Stomach (tissue), 9 donors: ENCODE results near the gene MAPK7. TPM values are rescaled to one million over a fixed set of nuclear protein-coding genes. Genes with fewer than 3 reads are reported as not detected.

Experiments
- DNase-seq, 2 donors: peaks; one replicate each; pipeline versions ENCODE4 v3.0.0 to v3.0.0-alpha.2; 2013 to 2019
- H3K27ac ChIP-seq, 5 donors: fragments of 200-600 bp in 4 of 5; sonication (generic) in 4 of 5; one replicate each; pipeline ENCODE4 v1.5.1; 2013 to 2019; ENCODE audit warnings: mild to moderate bottlenecking in 1 of 5, moderate library complexity in 1 of 5
- H3K27me3 ChIP-seq, 3 donors: fragments of 200-600 bp; sonication (generic); one replicate each; pipeline ENCODE4 v1.5.1; 2017 to 2019; ENCODE audit warnings: mixed run types in 1 of 3
- H3K36me3 ChIP-seq, 4 donors: fragments of 200-600 bp; sonication (generic); 1 replicate in 3 of 4; 2 replicates in 1 of 4; pipeline ENCODE4 v1.5.1; 2016 to 2019
- H3K4me1 ChIP-seq, 4 donors: fragments of 200-600 bp; sonication (generic); one replicate each; pipeline ENCODE4 v1.5.1; 2016 to 2019
- H3K4me3 ChIP-seq, 4 donors: fragments of 200-600 bp; sonication (generic) in 3 of 4; one replicate each; pipeline ENCODE4 v1.5.1; 2016 to 2019; ENCODE audit warnings: mild to moderate bottlenecking in 1 of 4
- H3K9me3 ChIP-seq, 4 donors: fragments of 200-600 bp; sonication (generic); one replicate each; pipeline ENCODE4 v1.5.1; 2016 to 2019
- CTCF ChIP-seq, 7 experiments: fragments of 450-650 bp in 4 of 7; fragments of 200-600 bp in 3 of 7; sonication (generic) in 3 of 7; IDR thresholded peaks; one replicate each; pipeline ENCODE4 v1.5.1; 2016 to 2019; ENCODE audit warnings: antibody characterized with exemption in 7 of 7, control low read depth in 2 of 7, mild to moderate bottlenecking in 1 of 7
- EP300 ChIP-seq: sonication (generic); formaldehyde crosslinking; IDR thresholded peaks from one replicate; pipeline ENCODE4 v1.6.1; 2017; ENCODE audit warnings: antibody characterized with exemption
- POLR2A ChIP-seq, 4 donors: fragments of 450-650 bp; IDR thresholded peaks; one replicate each; pipeline ENCODE4 v1.6.1; 2016; ENCODE audit warnings: antibody characterized with exemption in 4 of 4, control low read depth in 2 of 4, mild to moderate bottlenecking in 1 of 4, moderate library complexity in 1 of 4
- POLR2AphosphoS5 ChIP-seq, 3 donors: sonication (generic); formaldehyde crosslinking; IDR thresholded peaks; one replicate each; pipeline ENCODE4 v1.6.1; 2016; ENCODE audit warnings: antibody characterized with exemption in 3 of 3
- WGBS, 5 donors: extraction: QIAGEN DNeasy Blood & Tissue Kit in 3 of 5; methylation state at CpG; one replicate each; pipeline versions ENCODE4 v1.1.5 to v1.1.7; 2013 to 2018; 5-methylcytosine and 5-hydroxymethylcytosine counted together
- intact Hi-C: fragments of 100-400 bp; cut with DNase I; formaldehyde crosslinking; loops from one replicate; pipeline ENCODE4 v1.15.1; 2023; ENCODE audit warnings: low total_unique reads
- polyA plus RNA-seq, 3 donors: library from polyadenylated mRNA; stranded (reverse); fragments of 200-250 nt; gene quantifications; one replicate each; pipeline ENCODE4 v1.2.3, GENCODE V29; 2013
- total RNA-seq, 5 donors: library from RNA; depleted of rRNA; stranded (reverse); fragments of >200 nt; gene quantifications; one replicate each; pipeline versions ENCODE4 v1.1.0 to v1.2.3, GENCODE V29; 2014 to 2016
- donor health status: healthy with polysubstance abuse.
- donor health status: Bipolar disorder and iron deficiency.
- donor health status: healthy.

The MAPK7 gene
- total and polyA plus RNA-seq, 8 donors: 10.3 to 221 (median 30.5) TPM

DNA sequence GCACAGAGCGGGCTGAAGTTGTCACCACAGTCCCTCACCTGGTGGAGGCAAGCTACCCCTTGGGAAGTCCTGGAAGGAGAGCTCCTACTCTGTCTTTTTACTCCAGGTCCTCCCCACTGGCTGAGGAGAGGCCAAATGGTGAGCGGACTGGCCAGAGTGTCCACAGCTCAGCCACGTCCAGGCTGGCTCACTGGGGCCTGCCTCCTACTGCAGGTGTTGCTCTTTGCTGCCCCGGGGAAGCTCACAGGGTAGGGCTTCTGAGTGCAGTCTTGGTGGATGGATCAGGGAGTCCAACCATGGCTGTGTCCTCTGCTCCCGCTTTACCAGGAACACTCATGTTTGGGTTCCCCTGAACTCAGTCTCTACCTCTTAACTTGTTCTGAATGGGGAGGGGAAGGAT, 18.4 kb upstream of the MAPK7 start:
- peaks cover 0 to 17% (median 14%) of the 10 kb centered on the region in 4 donors for H3K4me1 ChIP-seq
- no peak overlapping the region for H3K4me3 ChIP-seq
- intact Hi-C loops: loop anchor here (10.0 kb wide), 1 partner anchor 405 kb away; no protein-coding TSS in a partner anchor
- 86 to 97% (median 93%) methylated on average over 4 to 5 of the region's 5 CpGs for WGBS, 5 donors
- peaks cover 0 to 29% (median 17%) of the 10 kb centered on the region in 4 donors for H3K36me3 ChIP-seq
- H3K27me3 ChIP-seq: no peaks in the 10 kb centered on the region
- H3K27ac ChIP-seq: no peak overlapping the region
- DNase-seq: no peak
- TF ChIP-seq EP300 (no peak), POLR2A (IDR thresholded peaks at IDR 0.05) (no peak), CTCF (IDR thresholded peaks at IDR 0.05) (no peak), POLR2AphosphoS5 (IDR thresholded peaks at IDR 0.05) (no peak)
- no peaks in the 10 kb centered on the region for H3K9me3 ChIP-seq

GRCh38 chr17:19360772-19361171, 17.5 kb upstream of the MAPK7 start:
- intact Hi-C loops: loop anchor here (10.0 kb wide), 1 partner anchor 404 kb away; no protein-coding TSS in a partner anchor
- peaks cover 0 to 29% (median 17%) of the 10 kb centered on the region in 4 donors for H3K36me3 ChIP-seq
- DNase-seq: no peak
- 87 to 91% (median 89%) methylated on average over 6 to 8 of the region's 8 CpGs for WGBS, 5 donors
- H3K27ac ChIP-seq: no peak overlapping the region
- no peak for TF ChIP-seq EP300
- TF ChIP-seq POLR2A (IDR thresholded peaks at IDR 0.05): no peak
- no peak for TF ChIP-seq CTCF (IDR thresholded peaks at IDR 0.05)
- TF ChIP-seq POLR2AphosphoS5 (IDR thresholded peaks at IDR 0.05): no peak
- H3K27me3 ChIP-seq: no peaks in the 10 kb centered on the region
- H3K4me1 ChIP-seq: peaks cover 0 to 17% (median 14%) of the 10 kb centered on the region in 4 donors
- no peaks in the 10 kb centered on the region for H3K9me3 ChIP-seq
- no peak overlapping the region for H3K4me3 ChIP-seq

- Histone ChIP-seq H3K27ac (peak overlapping the region in 1 of 5 donors; percentile 92), H3K4me3 (peak overlapping the region in 2 of 4 donors; percentile 77 to 87), H3K36me3 (peaks cover 0 to 27% (median 15%) of the 10 kb centered on the region in 4 donors), H3K9me3 (no peaks in the 10 kb centered on the region), H3K4me1 (peaks cover 0 to 17% (median 14%) of the 10 kb centered on the region in 4 donors), H3K27me3 (no peaks in the 10 kb centered on the region)
- WGBS, 5 donors: 76 to 79% (median 78%) methylated on average over 6 of the region's 6 CpGs
- TF ChIP-seq CTCF (IDR thresholded peaks at IDR 0.05) (no peak), EP300 (no peak), POLR2A (IDR thresholded peaks at IDR 0.05) (no peak), POLR2AphosphoS5 (IDR thresholded peaks at IDR 0.05) (no peak)
- intact Hi-C loops: loop anchor here (10.0 kb wide), 1 partner anchor 403 kb away; no protein-coding TSS in a partner anchor
- DNase-seq: peak in 1 of 2 donors; percentile 23
Observed at GRCh38 chr17:19361326-19361725, 17.0 kb upstream of the MAPK7 start.

GRCh38 chr17:19361944-19362276, 16.4 kb upstream of the MAPK7 start:
- 13 to 24% (median 16%) methylated on average over 5 to 16 of the region's 16 CpGs for WGBS, 5 donors
- H3K27me3 ChIP-seq: no peaks in the 10 kb centered on the region
- DNase-seq: no peak
- H3K36me3 ChIP-seq: peaks cover 0 to 21% (median 14%) of the 10 kb centered on the region in 4 donors
- intact Hi-C loops: loop anchor here (10.0 kb wide), 1 partner anchor 403 kb away; no protein-coding TSS in a partner anchor
- no peaks in the 10 kb centered on the region for H3K9me3 ChIP-seq
- H3K4me3 ChIP-seq: peak overlapping the region; percentile 76 to 87 (median 76)
- H3K27ac ChIP-seq: peak overlapping the region; percentile 82 to 92 (median 87)
- no peak for TF ChIP-seq POLR2A (IDR thresholded peaks at IDR 0.05)
- TF ChIP-seq POLR2AphosphoS5 (IDR thresholded peaks at IDR 0.05): no peak
- no peak for TF ChIP-seq EP300
- TF ChIP-seq CTCF (IDR thresholded peaks at IDR 0.05): no peak
- H3K4me1 ChIP-seq: peaks cover 0 to 17% (median 14%) of the 10 kb centered on the region in 4 donors
